OCI-LY3 (cell line): ENCODE data around the gene GIMAP8.

Source experiments
- H2AFZ ChIP-seq: fragments of 200-600, 300-600 bp; shearing (Covaris generic); 2 replicates; pipeline ENCODE4 v1.6.0; 2014; ENCODE audit warnings: antibody characterized with exemption, low read depth, low read length
- H3K27ac ChIP-seq: fragments of 200-600, 300-600 bp; sonication (generic); 2 replicates; pipeline ENCODE4 v1.5.1; 2014; ENCODE audit warnings: mild to moderate bottlenecking, low read length, moderate library complexity, mixed read lengths
- H3K27me3 ChIP-seq: fragments of 200-600, 300-600 bp; sonication (generic); 2 replicates; pipeline ENCODE4 v1.6.1; 2014; ENCODE audit warnings: low read depth, low read length, mixed read lengths
- H3K36me3 ChIP-seq: fragments of 200-600, 300-600 bp; sonication (generic); replicated peaks from 2 replicates; pipeline ENCODE3; 2014; ENCODE audit warnings: low read depth, low read length, mixed read lengths
- H3K4me1 ChIP-seq: fragments of 300-600, 200-600 bp; sonication (generic); 2 replicates; pipeline ENCODE4 v1.6.1; 2014; ENCODE audit warnings: low read length, mixed read lengths
- H3K4me2 ChIP-seq: fragments of 200-600, 300-600 bp; sonication (generic); 2 replicates; pipeline ENCODE4 v1.6.1; 2014; ENCODE audit warnings: low read length, mixed read lengths
- H3K4me3 ChIP-seq: fragments of 300-600, 200-600 bp; sonication (generic); 2 replicates; pipeline ENCODE4 v1.5.1; 2014; ENCODE audit warnings: antibody characterized with exemption, mild to moderate bottlenecking, low read length, moderate library complexity
- H3K79me2 ChIP-seq: fragments of 300-600, 200-600 bp; shearing (Covaris generic); 2 replicates; pipeline ENCODE4 v1.6.1; 2014; ENCODE audit warnings: mild to moderate bottlenecking, low read length, mixed read lengths
- H3K9ac ChIP-seq: fragments of 300-600, 200-600 bp; shearing (Covaris generic); 2 replicates; pipeline ENCODE4 v1.6.0; 2014; ENCODE audit warnings: mild to moderate bottlenecking, low read length, moderate library complexity
- H3K9me3 ChIP-seq: fragments of 200-600, 300-600 bp; shearing (Covaris generic); 2 replicates; pipeline ENCODE4 v1.6.1; 2014; ENCODE audit warnings: low read length, mixed read lengths; ENCODE audit not compliant: insufficient read depth
- H4K20me1 ChIP-seq: fragments of 200-600, 300-600 bp; sonication (generic); 2 replicates; pipeline ENCODE4 v1.6.1; 2016; ENCODE audit warnings: low read length, mixed read lengths; ENCODE audit not compliant: insufficient read depth
- CTCF ChIP-seq: fragments of 200-600, 300-600 bp; sonication (generic); IDR thresholded peaks from 2 replicates; pipeline ENCODE4 v1.5.1; 2014; ENCODE audit warnings: antibody characterized with exemption, low read length, low read depth
- EZH2phosphoT487 ChIP-seq: fragments of 200-600 bp; shearing (Covaris generic); IDR thresholded peaks from 2 replicates; pipeline ENCODE4 v1.6.1; 2018; ENCODE audit warnings: antibody characterized with exemption, mixed run types, low read depth

GIMAP8 gene

DNA sequence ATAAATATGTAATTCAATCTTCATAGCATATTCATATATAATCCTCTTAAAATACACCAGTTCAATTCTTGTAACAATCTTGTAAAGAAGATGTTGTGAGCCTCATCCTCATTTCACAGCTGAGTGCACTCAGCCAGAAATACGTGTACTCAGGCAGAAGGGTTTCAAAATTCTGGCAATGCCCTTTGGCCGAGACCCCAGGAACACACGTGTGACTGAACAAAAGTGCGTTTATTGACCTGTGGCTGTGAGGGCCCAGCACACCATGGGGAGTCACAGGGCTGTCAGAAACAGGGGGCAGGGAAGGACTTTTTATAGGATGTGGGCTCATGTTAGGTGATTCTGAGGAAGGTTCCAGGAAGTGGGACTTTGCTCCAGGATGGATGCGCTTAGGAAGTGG lies 21.5 kb downstream of the GIMAP8 start:
- no peaks in the 10 kb centered on the region for H4K20me1 ChIP-seq
- H3K36me3 ChIP-seq: no peaks in the 10 kb centered on the region
- H3K27ac ChIP-seq: no peak overlapping the region
- H3K4me2 ChIP-seq: no peak overlapping the region
- H2AFZ ChIP-seq: no peak overlapping the region
- H3K9ac ChIP-seq: no peak overlapping the region
- no peaks in the 10 kb centered on the region for H3K4me1 ChIP-seq
- H3K9me3 ChIP-seq: no peaks in the 10 kb centered on the region
- H3K4me3 ChIP-seq: no peak overlapping the region
- H3K27me3 ChIP-seq: peaks cover 38% of the 10 kb centered on the region
- TF ChIP-seq CTCF (no peak), EZH2phosphoT487 (no peak)
- no peaks in the 10 kb centered on the region for H3K79me2 ChIP-seq

DNA sequence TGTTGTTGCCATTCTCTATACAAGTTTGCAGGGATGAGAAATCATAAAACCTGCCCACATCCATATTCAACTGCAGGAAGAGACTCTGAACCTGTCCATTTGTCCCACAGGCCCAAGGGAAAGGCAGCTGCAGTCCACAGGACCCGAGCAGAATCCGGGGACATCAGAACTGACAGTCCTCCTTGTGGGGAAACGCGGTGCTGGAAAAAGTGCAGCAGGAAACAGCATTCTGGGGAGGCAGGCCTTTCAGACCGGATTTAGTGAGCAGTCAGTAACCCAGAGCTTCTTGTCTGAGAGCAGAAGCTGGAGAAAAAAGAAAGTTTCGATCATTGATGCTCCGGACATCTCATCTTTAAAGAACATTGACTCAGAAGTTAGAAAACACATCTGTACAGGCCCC lies 23.5 kb downstream of the GIMAP8 start:
- TF ChIP-seq EZH2phosphoT487: no peak
- no peak for TF ChIP-seq CTCF
- H3K9me3 ChIP-seq: no peaks in the 10 kb centered on the region
- no peak overlapping the region for H3K9ac ChIP-seq
- H2AFZ ChIP-seq: no peak overlapping the region
- no peak overlapping the region for H3K4me2 ChIP-seq
- no peaks in the 10 kb centered on the region for H3K79me2 ChIP-seq
- no peaks in the 10 kb centered on the region for H3K4me1 ChIP-seq
- H4K20me1 ChIP-seq: no peaks in the 10 kb centered on the region
- H3K36me3 ChIP-seq: no peaks in the 10 kb centered on the region
- H3K27ac ChIP-seq: no peak overlapping the region
- no peak overlapping the region for H3K4me3 ChIP-seq
- peaks cover 34% of the 10 kb centered on the region for H3K27me3 ChIP-seq

GRCh38 chr7:150476285-150476684 lies 25.9 kb downstream of the GIMAP8 start:
- Histone ChIP-seq H3K27ac (no peak overlapping the region), H2AFZ (no peak overlapping the region)

More at GRCh38 chr7:150476285-150476684, 25.9 kb downstream of the GIMAP8 start:
- Histone ChIP-seq H3K27me3 (peaks cover 33% of the 10 kb centered on the region), H3K9me3 (no peaks in the 10 kb centered on the region), H3K9ac (no peak overlapping the region), H3K4me3 (no peak overlapping the region), H3K4me1 (no peaks in the 10 kb centered on the region), H4K20me1 (no peaks in the 10 kb centered on the region), H3K79me2 (no peaks in the 10 kb centered on the region), H3K36me3 (no peaks in the 10 kb centered on the region), H3K4me2 (no peak overlapping the region)
- no peak for TF ChIP-seq EZH2phosphoT487
- TF ChIP-seq CTCF: no peak
